Neutrophil (primary cell): ENCODE measurements around the gene TAF11L2.
"Not testable (repeated sequence)": the region's sequence is repeated elsewhere in the genome, so short reads cannot be mapped to it uniquely, and the experiment has no call there.

Source experiments
- H3K27ac ChIP-seq: fragments of 200-600 bp; sonication (generic); 2 replicates; pipeline ENCODE4 v1.5.1; 2016; ENCODE audit warnings: mild to moderate bottlenecking, moderate library complexity
- H3K27me3 ChIP-seq: fragments of 200-600 bp; sonication (generic); 2 replicates; pipeline ENCODE4 v1.6.0; 2016; ENCODE audit warnings: mild to moderate bottlenecking
- H3K36me3 ChIP-seq: fragments of 200-600 bp; sonication (generic); 2 replicates; pipeline ENCODE4 v1.5.1; 2017
- H3K4me1 ChIP-seq, 2 experiments: fragments of 200-600 bp in 1 of 2; sonication (generic) in 1 of 2; 1 replicate in 1 of 2; 2 replicates in 1 of 2; pipeline versions ENCODE4 v1.5.1 to v1.6.1; 2013 to 2016; ENCODE audit warnings: low read depth in 1 of 2, low read length in 1 of 2, mild to moderate bottlenecking in 1 of 2, moderate library complexity in 1 of 2; ENCODE audit not compliant: control insufficient read depth in 1 of 2, insufficient read depth in 1 of 2
- H3K4me3 ChIP-seq, 2 experiments: fragments of 200-600 bp in 1 of 2; sonication (generic) in 1 of 2; 1 replicate in 1 of 2; 2 replicates in 1 of 2; pipeline ENCODE4 v1.5.1; 2013 to 2016; ENCODE audit warnings: low read depth in 1 of 2, low read length in 1 of 2, mild to moderate bottlenecking in 1 of 2, moderate library complexity in 1 of 2
- H3K9me3 ChIP-seq: fragments of 200-600 bp; sonication (generic); 2 replicates; pipeline ENCODE4 v1.5.1; 2016
- CTCF ChIP-seq: fragments of 200-600 bp; sonication (generic); IDR thresholded peaks from 2 replicates; pipeline ENCODE4 v1.5.1; 2016; ENCODE audit warnings: antibody characterized with exemption

TAF11L2 gene

GRCh38 chr5:17487174-17487512 is 10.9 kb upstream of the TAF11L2 start:
- Histone ChIP-seq H3K4me1 (peaks cover 12 to 17% of the 10 kb centered on the region in 2 experiments), H3K4me3 (no peak overlapping the region), H3K27me3 (no peaks in the 10 kb centered on the region), H3K36me3 (no peaks in the 10 kb centered on the region), H3K27ac (peak overlapping the region; percentile 58), H3K9me3 (no peaks in the 10 kb centered on the region)
- no peak for TF ChIP-seq CTCF

GRCh38 chr5:17491257-17491656 is 6.8 kb upstream of the TAF11L2 start:
- not testable (repeated sequence) for H3K27me3 ChIP-seq

GRCh38 chr5:17492770-17493169 is 5.3 kb upstream of the TAF11L2 start:
- Histone ChIP-seq H3K27ac (no peak overlapping the region), H3K4me1 (peaks cover 15 to 18% of the 10 kb centered on the region in 2 experiments), H3K4me3 (no peak overlapping the region), H3K27me3 (no peaks in the 10 kb centered on the region), H3K36me3 (no peaks in the 10 kb centered on the region), H3K9me3 (no peaks in the 10 kb centered on the region)
- TF ChIP-seq CTCF: no peak

More at GRCh38 chr5:17491257-17491656, 6.8 kb upstream of the TAF11L2 start:
- H3K27ac ChIP-seq, H3K9me3 ChIP-seq, H3K36me3 ChIP-seq, H3K4me3 ChIP-seq: not testable (repeated sequence)
- H3K4me1 ChIP-seq: peaks cover 24 to 30% of the 10 kb centered on the region in 2 experiments

- peaks cover 15 to 18% of the 10 kb centered on the region in 2 experiments for H3K4me1 ChIP-seq
- no peaks in the 10 kb centered on the region for H3K27me3 ChIP-seq
- no peak for TF ChIP-seq CTCF
- H3K9me3 ChIP-seq: no peaks in the 10 kb centered on the region
- H3K27ac ChIP-seq: no peak overlapping the region
- H3K4me3 ChIP-seq: no peak overlapping the region
- no peaks in the 10 kb centered on the region for H3K36me3 ChIP-seq
Observed at GRCh38 chr5:17497446-17497845, 585 bp upstream of the TAF11L2 start.

- Histone ChIP-seq H3K4me3 (no peak overlapping the region), H3K9me3 (no peaks in the 10 kb centered on the region), H3K27ac (no peak overlapping the region), H3K27me3 (no peaks in the 10 kb centered on the region), H3K36me3 (no peaks in the 10 kb centered on the region), H3K4me1 (no peaks in the 10 kb centered on the region)
- TF ChIP-seq CTCF: no peak
Observed at GRCh38 chr5:17511775-17512325, 13.8 kb downstream of the TAF11L2 start.

GRCh38 chr5:17517526-17517925 is 19.5 kb downstream of the TAF11L2 start:
- not testable (repeated sequence) for H3K27ac ChIP-seq, H3K9me3 ChIP-seq, H3K36me3 ChIP-seq, H3K4me1 ChIP-seq, H3K27me3 ChIP-seq, H3K4me3 ChIP-seq

GRCh38 chr5:17518067-17518466 is 20.0 kb downstream of the TAF11L2 start, which contains the start of gene TAF11L3:
TSS of gene TAF11L3 (plus strand) at chr5:17518367.
- not testable (repeated sequence) for H3K4me3 ChIP-seq, H3K36me3 ChIP-seq, H3K4me1 ChIP-seq, H3K9me3 ChIP-seq, H3K27me3 ChIP-seq, H3K27ac ChIP-seq

- H3K4me1 ChIP-seq, H3K4me3 ChIP-seq, H3K9me3 ChIP-seq, H3K27me3 ChIP-seq, H3K36me3 ChIP-seq, H3K27ac ChIP-seq: not testable (repeated sequence)
Observed at GRCh38 chr5:17519508-17519907, 21.5 kb downstream of the TAF11L2 start.

- not testable (repeated sequence) for H3K4me3 ChIP-seq, H3K9me3 ChIP-seq, H3K36me3 ChIP-seq, H3K27me3 ChIP-seq, H3K27ac ChIP-seq, H3K4me1 ChIP-seq
Observed at GRCh38 chr5:17521501-17521900, 23.5 kb downstream of the TAF11L2 start, which contains the start of gene TAF11L4. TSS of gene TAF11L4 (plus strand) at chr5:17521801.

GRCh38 chr5:17524935-17525334 is 26.9 kb downstream of the TAF11L2 start, which contains the start of gene TAF11L5:
TSS of gene TAF11L5 (plus strand) at chr5:17525235.
- not testable (repeated sequence) for H3K27ac ChIP-seq, H3K4me1 ChIP-seq, H3K27me3 ChIP-seq, H3K4me3 ChIP-seq, H3K36me3 ChIP-seq, H3K9me3 ChIP-seq
